ENCODE measurements around the gene RNF225.
"Not testable (repeated sequence)": the region's sequence is repeated elsewhere in the genome, so short reads cannot be mapped to it uniquely, and the experiment has no call there.

The RNF225 gene

DNA sequence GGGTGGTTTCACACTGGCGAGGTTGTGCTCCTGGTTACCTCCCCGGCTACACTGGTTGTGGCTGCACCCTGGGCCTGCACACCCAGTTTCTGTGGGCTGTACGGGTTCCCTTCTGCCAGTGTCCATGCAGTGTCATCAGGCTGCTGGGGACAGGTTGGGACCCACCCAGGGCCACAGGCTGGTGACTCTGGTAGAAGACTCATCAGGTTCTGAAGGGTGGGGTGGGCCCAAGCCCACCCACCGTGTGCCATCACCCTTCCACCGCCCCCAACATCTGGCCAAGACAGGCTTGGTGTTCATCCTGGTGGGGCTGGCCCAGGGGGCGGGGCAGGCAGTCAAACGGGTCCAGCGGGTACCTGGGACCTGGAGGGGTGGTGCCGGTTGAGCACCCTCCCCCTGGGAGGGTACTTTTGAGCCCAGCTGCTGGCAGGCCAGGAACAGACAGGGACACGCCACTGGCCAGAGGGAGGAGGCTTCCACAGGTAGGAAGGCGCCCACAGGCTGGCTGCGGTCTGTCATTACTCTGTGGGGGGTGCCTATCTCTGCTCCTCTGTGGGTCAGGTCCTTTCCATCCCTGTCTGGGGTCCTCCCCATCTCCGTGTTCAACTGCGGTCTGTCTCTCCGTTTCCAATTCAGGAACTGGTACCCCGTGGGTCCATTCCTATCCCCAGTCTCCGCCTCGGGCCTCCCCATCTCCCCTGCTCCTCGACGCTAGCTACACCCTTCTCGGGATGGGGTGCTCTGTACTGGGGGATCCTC is at the start of gene RNF225:
Gene RNF225 (plus strand): TSS at position 437 of the 759 bp plus-strand sequence. CDS start 434 bp downstream, outside the sequence.
- no peak within 1 kb of the TSS; the same call in 1 of the 2 replicates for H3K9ac ChIP-seq (ENCODE audit: low read depth, low read length)
- H3K9me3 ChIP-seq (ENCODE audit: insufficient read depth, low read depth, low read length), result no peaks in the 10 kb centered on the region
- peaks cover 49% of the 10 kb centered on the region for H3K36me3 ChIP-seq (ENCODE audit: insufficient read depth, low read depth, low read length)
- no peak within 1 kb of the TSS for H3K27ac ChIP-seq (ENCODE audit: low read length)
- H3K4me1 ChIP-seq (ENCODE audit: insufficient read depth, low read length), result peaks cover 2% of the 10 kb centered on the region; the same call in 1 of the 2 replicates
- peaks cover 31% of the 10 kb centered on the region for H3K27me3 ChIP-seq (ENCODE audit: insufficient read depth, low read length)
- peak within 1 kb of the TSS; percentile 56; the same call in 1 of the 2 replicates for H3K4me3 ChIP-seq (ENCODE audit: low read length)

DNA sequence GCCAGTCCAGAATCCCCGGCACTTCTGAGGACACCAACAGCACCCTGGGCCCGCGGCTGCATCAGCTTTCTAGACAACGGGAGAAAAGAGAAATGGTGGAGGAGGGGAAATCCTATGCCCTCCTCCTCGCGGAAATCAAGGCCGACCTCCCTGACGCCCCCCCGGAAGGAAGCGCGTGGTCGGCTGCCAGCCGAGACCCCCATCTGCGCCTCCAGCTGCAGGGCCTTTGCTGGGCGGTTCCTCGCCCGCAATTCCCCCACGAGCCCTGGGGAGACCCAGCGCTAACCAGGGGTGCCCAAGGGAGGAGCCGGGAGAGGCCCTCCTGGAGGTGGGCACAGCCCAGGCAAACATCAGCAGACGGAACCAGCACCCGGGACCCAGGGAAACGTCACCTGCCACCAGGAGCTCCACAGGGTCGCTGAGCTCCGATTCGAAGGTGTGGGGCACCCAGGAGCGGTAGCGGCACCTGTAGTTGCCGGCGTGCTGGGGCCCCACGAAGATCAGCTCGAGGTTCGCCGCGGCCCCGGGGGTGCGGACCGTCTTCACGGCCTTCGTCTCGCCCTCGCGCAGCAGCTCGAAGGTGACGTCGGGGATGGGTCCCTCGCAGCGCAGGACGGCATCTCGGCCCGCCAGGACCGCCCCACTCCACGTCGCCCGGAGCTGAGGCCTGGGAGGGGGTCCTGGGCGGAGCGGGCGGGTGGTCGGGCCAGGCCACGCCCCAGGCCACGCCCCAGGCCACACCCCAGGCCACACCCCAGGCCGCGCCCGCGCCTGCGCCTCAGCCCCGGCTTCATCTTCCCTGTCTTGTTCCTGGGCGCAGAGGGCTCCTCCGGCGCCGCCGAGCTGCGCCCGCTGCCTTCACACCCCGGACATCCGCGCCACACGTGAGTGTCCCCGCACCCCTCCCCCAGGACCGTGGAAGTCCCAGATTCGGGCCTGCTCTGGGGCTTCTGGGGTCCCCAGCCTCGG is 48.2 kb upstream of the RNF225 start:
- H3K9ac ChIP-seq (ENCODE audit: low read depth, low read length), result peak overlapping the region; percentile 77
- no peaks in the 10 kb centered on the region for H3K9me3 ChIP-seq (ENCODE audit: insufficient read depth, low read depth, low read length)
- no peaks in the 10 kb centered on the region for H3K36me3 ChIP-seq (ENCODE audit: insufficient read depth, low read depth, low read length)
- no peaks in the 10 kb centered on the region for H3K4me1 ChIP-seq (ENCODE audit: insufficient read depth, low read length)
- no peak overlapping the region for H3K27ac ChIP-seq (ENCODE audit: low read length)
- H3K27me3 ChIP-seq (ENCODE audit: insufficient read depth, low read length), result peaks cover 25% of the 10 kb centered on the region
- peak overlapping the region; percentile 95 for H3K4me3 ChIP-seq (ENCODE audit: low read length)

DNA sequence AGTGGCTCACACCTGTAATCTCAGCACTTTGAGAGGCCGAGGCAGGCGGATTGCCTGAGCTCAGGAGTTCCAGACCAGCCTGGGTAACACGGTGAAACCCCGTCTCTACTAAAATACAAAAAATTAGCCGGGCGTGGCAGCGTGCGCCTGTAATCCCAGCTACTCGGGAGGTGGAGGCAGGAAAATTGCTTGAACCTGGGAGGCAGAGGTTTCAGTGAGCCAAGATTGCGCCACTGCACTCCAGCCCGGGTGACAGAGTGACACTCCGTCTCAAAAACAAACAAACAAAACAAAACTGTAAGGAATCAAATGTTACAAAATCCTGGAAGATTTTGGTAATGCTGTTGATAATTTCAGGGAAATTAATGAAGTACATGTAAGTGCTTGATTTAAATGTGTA is 47.4 kb upstream of the RNF225 start:
- H3K36me3 ChIP-seq (ENCODE audit: insufficient read depth, low read depth, low read length); H3K27ac ChIP-seq (ENCODE audit: low read length); H3K9me3 ChIP-seq (ENCODE audit: insufficient read depth, low read depth, low read length); H3K4me1 ChIP-seq (ENCODE audit: insufficient read depth, low read length): not testable (repeated sequence)
- Histone ChIP-seq H3K27me3 (ENCODE audit: insufficient read depth, low read length) (peaks cover 25% of the 10 kb centered on the region), H3K4me3 (ENCODE audit: low read length) (peak overlapping the region; percentile 95), H3K9ac (ENCODE audit: low read depth, low read length) (peak overlapping the region; percentile 77; the same call in 1 of the 2 replicates)

DNA sequence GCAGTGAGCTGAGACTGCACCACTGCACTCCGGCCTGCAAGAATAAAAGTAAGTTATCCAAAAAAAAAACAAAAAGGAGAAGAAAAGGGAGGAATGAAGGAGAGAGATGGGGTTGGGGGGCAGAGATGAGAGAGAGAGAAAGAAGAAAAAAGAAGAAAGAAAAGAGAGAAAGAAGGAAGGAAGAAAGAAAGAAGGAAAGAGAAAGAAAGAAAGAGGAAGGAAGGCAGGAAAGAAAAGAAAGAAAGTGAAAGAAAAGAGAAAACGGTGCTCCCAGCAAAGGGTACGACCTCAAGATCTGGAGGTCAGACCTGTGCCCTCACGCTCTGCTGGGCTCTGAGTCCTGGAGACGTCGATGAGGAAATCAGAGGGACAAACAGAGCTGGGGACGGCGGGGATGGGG is 45.9 kb upstream of the RNF225 start:
- Histone ChIP-seq H3K4me3 (ENCODE audit: low read length) (no peak overlapping the region), H3K27me3 (ENCODE audit: insufficient read depth, low read length) (peaks cover 25% of the 10 kb centered on the region), H3K4me1 (ENCODE audit: insufficient read depth, low read length) (no peaks in the 10 kb centered on the region), H3K27ac (ENCODE audit: low read length) (no peak overlapping the region), H3K9me3 (ENCODE audit: insufficient read depth, low read depth, low read length) (no peaks in the 10 kb centered on the region), H3K9ac (ENCODE audit: low read depth, low read length) (no peak overlapping the region), H3K36me3 (ENCODE audit: insufficient read depth, low read depth, low read length) (no peaks in the 10 kb centered on the region)

DNA sequence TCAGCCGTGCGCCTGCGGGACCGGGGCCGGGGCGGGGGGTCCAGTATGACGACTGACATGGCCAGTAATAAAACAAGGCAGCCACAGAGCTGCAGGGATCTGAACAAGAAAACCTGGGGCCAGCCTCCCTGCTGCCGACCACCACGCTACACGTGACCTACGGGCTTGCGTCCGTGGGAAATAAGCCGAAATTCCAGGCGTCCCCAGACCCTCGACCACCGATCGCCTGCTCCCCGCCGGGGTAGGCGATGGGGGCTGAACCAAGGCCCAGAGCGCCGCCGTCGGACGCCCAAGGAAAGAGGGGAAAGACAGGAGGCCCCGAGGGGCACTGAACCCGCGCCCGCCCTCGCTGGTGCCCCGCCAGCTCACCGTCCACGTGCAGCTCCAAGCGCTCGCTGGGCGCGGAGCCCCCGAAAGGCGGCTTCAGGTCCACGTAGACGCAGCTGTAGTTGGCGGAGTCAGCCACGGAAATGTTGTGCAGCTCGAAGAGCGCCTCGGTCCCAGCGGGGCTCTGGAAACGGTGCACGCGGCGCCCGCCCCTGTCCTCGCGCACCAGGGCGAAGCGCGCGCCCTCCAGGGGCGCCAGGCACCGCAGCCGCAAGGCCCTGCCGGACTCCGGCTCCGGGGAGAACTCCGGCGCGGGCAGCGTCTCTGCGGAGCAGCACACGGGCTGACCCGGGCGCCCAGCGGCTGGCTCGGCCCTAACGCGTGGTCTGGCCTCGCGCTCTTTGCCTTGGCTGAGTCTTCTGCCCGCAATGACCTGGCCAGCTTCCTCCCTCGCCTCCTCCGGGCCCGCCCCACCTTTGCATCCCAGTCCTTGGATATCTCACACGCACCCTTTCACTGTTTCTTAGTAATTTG is 45.2 kb upstream of the RNF225 start:
- H3K4me1 ChIP-seq (ENCODE audit: insufficient read depth, low read length), result no peaks in the 10 kb centered on the region
- no peaks in the 10 kb centered on the region for H3K9me3 ChIP-seq (ENCODE audit: insufficient read depth, low read depth, low read length)
- H3K9ac ChIP-seq (ENCODE audit: low read depth, low read length), result no peak overlapping the region

DNA sequence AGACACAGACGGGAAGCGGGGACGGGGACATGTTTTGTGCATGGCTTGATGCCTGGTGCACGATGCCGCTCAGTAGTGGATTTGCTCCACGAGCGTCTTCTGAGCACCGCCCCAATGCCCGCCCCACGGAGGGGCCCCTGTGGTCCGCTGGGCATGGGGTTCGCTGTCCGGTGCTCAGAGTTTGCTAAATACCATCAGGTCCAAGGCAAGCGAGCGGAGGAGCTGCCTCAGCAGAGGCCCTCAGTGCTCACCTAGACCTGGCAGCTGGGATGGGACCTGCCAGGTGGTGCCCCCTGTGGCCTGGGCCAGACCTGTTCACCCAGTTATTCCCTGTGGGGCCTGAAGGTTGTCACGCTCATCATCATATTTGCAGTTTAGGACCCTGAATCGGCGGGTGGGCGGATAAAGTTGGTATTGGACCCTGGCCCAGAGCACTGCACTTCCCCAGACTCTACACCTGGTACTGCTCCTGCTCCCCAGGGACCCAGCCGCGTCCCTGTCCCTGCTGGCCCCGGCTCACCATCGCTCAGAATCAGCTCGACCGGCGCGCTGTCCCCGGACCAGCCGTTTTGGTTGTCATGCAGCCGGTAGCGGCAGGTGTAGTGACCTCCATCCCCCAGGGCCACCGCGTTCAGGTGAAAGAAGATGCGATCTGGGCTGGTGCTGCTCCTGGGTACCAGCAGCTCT is 44.4 kb upstream of the RNF225 start:
- Histone ChIP-seq H3K27me3 (ENCODE audit: insufficient read depth, low read length) (peaks cover 20% of the 10 kb centered on the region), H3K4me3 (ENCODE audit: low read length) (no peak overlapping the region), H3K4me1 (ENCODE audit: insufficient read depth, low read length) (no peaks in the 10 kb centered on the region), H3K9ac (ENCODE audit: low read depth, low read length) (no peak overlapping the region), H3K36me3 (ENCODE audit: insufficient read depth, low read depth, low read length) (no peaks in the 10 kb centered on the region), H3K9me3 (ENCODE audit: insufficient read depth, low read depth, low read length) (no peaks in the 10 kb centered on the region), H3K27ac (ENCODE audit: low read length) (no peak overlapping the region)

More for the DNA sequence above, 45.2 kb upstream of the RNF225 start:
- no peak overlapping the region for H3K27ac ChIP-seq (ENCODE audit: low read length)
- no peak overlapping the region for H3K4me3 ChIP-seq (ENCODE audit: low read length)
- peaks cover 25% of the 10 kb centered on the region for H3K27me3 ChIP-seq (ENCODE audit: insufficient read depth, low read length)
- H3K36me3 ChIP-seq (ENCODE audit: insufficient read depth, low read depth, low read length), result no peaks in the 10 kb centered on the region

- Histone ChIP-seq H3K9ac (ENCODE audit: low read depth, low read length) (no peak overlapping the region), H3K9me3 (ENCODE audit: insufficient read depth, low read depth, low read length) (no peaks in the 10 kb centered on the region), H3K36me3 (ENCODE audit: insufficient read depth, low read depth, low read length) (no peaks in the 10 kb centered on the region), H3K27me3 (ENCODE audit: insufficient read depth, low read length) (peaks cover 15% of the 10 kb centered on the region), H3K4me3 (ENCODE audit: low read length) (no peak overlapping the region), H3K4me1 (ENCODE audit: insufficient read depth, low read length) (no peaks in the 10 kb centered on the region), H3K27ac (ENCODE audit: low read length) (no peak overlapping the region)
Measured at GRCh38 chr19:58351558-58351878, 43.9 kb upstream of the RNF225 start.

DNA sequence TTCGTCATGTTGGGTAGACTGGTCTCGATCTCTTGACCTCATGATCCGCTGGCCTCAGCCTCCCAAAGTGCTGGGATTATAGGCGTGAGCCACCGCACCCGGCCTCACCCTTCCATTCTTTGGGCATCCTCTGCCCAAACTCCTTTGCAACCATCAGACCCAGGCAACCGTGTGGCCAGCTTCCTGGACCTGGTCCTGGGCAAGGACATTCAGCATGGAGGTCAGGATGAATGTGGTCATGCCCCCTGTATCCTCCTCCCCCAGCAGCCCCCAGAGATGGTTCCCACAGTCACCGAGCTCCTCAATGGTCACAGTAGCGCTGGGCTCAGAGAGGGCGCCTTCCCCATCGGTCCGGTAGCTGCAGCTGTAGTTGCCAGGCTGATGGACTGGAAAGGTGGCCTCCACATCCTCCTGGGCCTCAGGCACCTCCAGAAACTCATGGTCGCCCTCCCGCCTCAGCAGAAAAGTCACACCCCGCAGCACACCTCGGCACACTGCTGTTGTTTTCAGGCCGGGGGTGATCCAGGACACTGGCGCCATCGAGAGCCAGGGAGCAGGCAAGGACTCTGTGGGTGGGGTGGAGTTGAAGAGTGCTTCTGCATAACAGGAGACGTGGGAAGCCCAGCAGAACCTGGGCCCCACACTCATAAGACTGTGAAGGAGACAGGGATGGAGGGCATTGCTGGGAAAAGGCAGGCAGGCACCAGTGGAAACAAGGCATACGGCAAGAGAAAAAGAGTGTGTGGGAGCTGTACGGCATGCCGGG is 43.3 kb upstream of the RNF225 start:
- no peaks in the 10 kb centered on the region for H3K4me1 ChIP-seq (ENCODE audit: insufficient read depth, low read length)
- H3K9me3 ChIP-seq (ENCODE audit: insufficient read depth, low read depth, low read length), result no peaks in the 10 kb centered on the region
- no peak overlapping the region for H3K27ac ChIP-seq (ENCODE audit: low read length)
- H3K27me3 ChIP-seq (ENCODE audit: insufficient read depth, low read length), result peaks cover 8% of the 10 kb centered on the region; the same call in 1 of the 2 replicates
- no peak overlapping the region for H3K4me3 ChIP-seq (ENCODE audit: low read length)
- no peak overlapping the region for H3K9ac ChIP-seq (ENCODE audit: low read depth, low read length)
- H3K36me3 ChIP-seq (ENCODE audit: insufficient read depth, low read depth, low read length), result no peaks in the 10 kb centered on the region

GRCh38 chr19:58352760-58353671 is 42.4 kb upstream of the RNF225 start, which contains the start of gene A1BG:
TSS of gene A1BG (minus strand) at chr19:58353492. CDS start at chr19:58353437, 55 bp downstream.
- Histone ChIP-seq H3K27me3 (ENCODE audit: insufficient read depth, low read length) (peaks cover 6% of the 10 kb centered on the region; the same call in 1 of the 2 replicates), H3K9ac (ENCODE audit: low read depth, low read length) (no peak within 1 kb of the TSS), H3K4me3 (ENCODE audit: low read length) (no peak within 1 kb of the TSS), H3K27ac (ENCODE audit: low read length) (no peak within 1 kb of the TSS), H3K36me3 (ENCODE audit: insufficient read depth, low read depth, low read length) (no peaks in the 10 kb centered on the region), H3K4me1 (ENCODE audit: insufficient read depth, low read length) (no peaks in the 10 kb centered on the region), H3K9me3 (ENCODE audit: insufficient read depth, low read depth, low read length) (no peaks in the 10 kb centered on the region)
